T-cell (primary cell): ENCODE measurements around the gene CPNE6. TPM values are rescaled to one million over a fixed set of nuclear protein-coding genes. Genes with fewer than 3 reads are reported as not detected.

ENCODE experiments used
- ATAC-seq, 4 experiments: fragments of 200-7000 bp in 3 of 4; fragments of 150-1000 bp in 1 of 4; cut with Tn5 transposase; replicated peaks in 1 of 4; 1 replicate in 3 of 4; 2 replicates in 1 of 4; pipeline ENCODE4 v1.10.0; 2021; ENCODE audit warnings: moderate library complexity in 3 of 4, mild to moderate bottlenecking in 2 of 4, moderate number of reproducible peaks in 1 of 4
- CTCF ChIA-PET, 2 donors: fragments of 300-600 bp; sonication (Branson Sonifier 250); formaldehyde crosslinking; loops; one replicate each; lab custom pipeline; 2022; ENCODE audit warnings: antibody characterized with exemption in 2 of 2; lab: Charles Lee
- POLR2A ChIA-PET, 2 donors: fragments of 300-600 bp; sonication (Branson Sonifier 250); formaldehyde crosslinking; loops; one replicate each; lab custom pipeline; 2022; ENCODE audit warnings: antibody characterized with exemption in 2 of 2; lab: Charles Lee
- DNase-seq, 35 experiments: peaks; one replicate each; pipeline versions ENCODE4 v3.0.0 to v3.0.0-alpha.2; 2013 to 2023
- H3K27ac ChIP-seq: one replicate; pipeline ENCODE4 v1.5.1; 2013; ENCODE audit warnings: low read length
- H3K27me3 ChIP-seq, 2 experiments: replicated peaks in 1 of 2; 1 replicate in 1 of 2; 2 replicates in 1 of 2; pipeline versions ENCODE4 v1.6.1 to v1.7.0; 2013; ENCODE audit warnings: low read length in 1 of 2, mixed read lengths in 1 of 2; ENCODE audit not compliant: control insufficient read depth in 2 of 2, insufficient read depth in 2 of 2; ENCODE audit errors: extremely low read depth in 1 of 2
- H3K36me3 ChIP-seq, 2 donors: 1 replicate in 1 of 2; 2 replicates in 1 of 2; pipeline versions ENCODE4 v1.6.1 to v1.7.0; 2013; ENCODE audit warnings: low read length in 1 of 2; ENCODE audit not compliant: control insufficient read depth in 2 of 2, insufficient read depth in 1 of 2; ENCODE audit errors: extremely low read depth in 1 of 2
- H3K4me1 ChIP-seq, 2 experiments: 1 replicate in 1 of 2; 2 replicates in 1 of 2; pipeline versions ENCODE4 v1.6.1 to v1.7.0; 2013; ENCODE audit warnings: low read length in 2 of 2, mixed read lengths in 1 of 2; ENCODE audit not compliant: insufficient read depth in 2 of 2, control insufficient read depth in 1 of 2; ENCODE audit errors: extremely low read depth in 1 of 2
- H3K4me3 ChIP-seq, 2 donors: 1 replicate in 1 of 2; 2 replicates in 1 of 2; pipeline versions ENCODE4 v1.5.1 to v1.7.0; 2013; ENCODE audit warnings: mild to moderate bottlenecking in 2 of 2, low read length in 1 of 2, moderate library complexity in 1 of 2; ENCODE audit not compliant: control insufficient read depth in 1 of 2; ENCODE audit errors: extremely low read depth in 1 of 2
- H3K9me3 ChIP-seq: 2 replicates; pipeline ENCODE4 v1.7.0; 2013
- H3K27ac Mint-ChIP-seq, 2 donors: one replicate each; pipeline ENCODE4 v1.8.0; 2020 to 2021; ENCODE audit warnings: mild to moderate bottlenecking in 2 of 2, mixed read lengths in 2 of 2
- H3K27me3 Mint-ChIP-seq, 2 donors: one replicate each; pipeline ENCODE4 v1.8.0; 2021 to 2022; ENCODE audit warnings: mixed read lengths in 2 of 2
- H3K36me3 Mint-ChIP-seq: one replicate; pipeline ENCODE4 v1.8.0; 2021; ENCODE audit warnings: mixed read lengths
- H3K4me1 Mint-ChIP-seq, 3 donors: one replicate each; pipeline ENCODE4 v1.8.0; 2020 to 2022; ENCODE audit warnings: mixed read lengths in 3 of 3, mild to moderate bottlenecking in 1 of 3
- H3K4me3 Mint-ChIP-seq, 3 donors: one replicate each; pipeline ENCODE4 v1.8.0; 2020 to 2022; ENCODE audit warnings: mild to moderate bottlenecking in 3 of 3, mixed read lengths in 3 of 3, moderate library complexity in 3 of 3
- H3K9me3 Mint-ChIP-seq, 3 donors: one replicate each; pipeline ENCODE4 v1.8.0; 2020 to 2022; ENCODE audit warnings: mixed read lengths in 3 of 3
- WGBS: methylation state at CpG from one replicate; pipeline ENCODE4 v1.1.5; 2013; ENCODE audit warnings: missing lambda C conversion rate; ENCODE audit not compliant: insufficient coverage; 5-methylcytosine and 5-hydroxymethylcytosine counted together
- total RNA-seq, 35 experiments: library from RNA in 6 of 35; stranded (reverse) in 6 of 35; fragments of 120-200 nt in 1 of 35; gene quantifications; one replicate each; pipeline versions ENCODE4 v1.2.1 to v1.2.4 and lab custom pipeline; 2013 to 2026

Gene CPNE6
- total RNA-seq, 5 donors from 2014 or later (not counting 1 experiment from before 2014, with no cell fraction given), result not detected

DNA sequence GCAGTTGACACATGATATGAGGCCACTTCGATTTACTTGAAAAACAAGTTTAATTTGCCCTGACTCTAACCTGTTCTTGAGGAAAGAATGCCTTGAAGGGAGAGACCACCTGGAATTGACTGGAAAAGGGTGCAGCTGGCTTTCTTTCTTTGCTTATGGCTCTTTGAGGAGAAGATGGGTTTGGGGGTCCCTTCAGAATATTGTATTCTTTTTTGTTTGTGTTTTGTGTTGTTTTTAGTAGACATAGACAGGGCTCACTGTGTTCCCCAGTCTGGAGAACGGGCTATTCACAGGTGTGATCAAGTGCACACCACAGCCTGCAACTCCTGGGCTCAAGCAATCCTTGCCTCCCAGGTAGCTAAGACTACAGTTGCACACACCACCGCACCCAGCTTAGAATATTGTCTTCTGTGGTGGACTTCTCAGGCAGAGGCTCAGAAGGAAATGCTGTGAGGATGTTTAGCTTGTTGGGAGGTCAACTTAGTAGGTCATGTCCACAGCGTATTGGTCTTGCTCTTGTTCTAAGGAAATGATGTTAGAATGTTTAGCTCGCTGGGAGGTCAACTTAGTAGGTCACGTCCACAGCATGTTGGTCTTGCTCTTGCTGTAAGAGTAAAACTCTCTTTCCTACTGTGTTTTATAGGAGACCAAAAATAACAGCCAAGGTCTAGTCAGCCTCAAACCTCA, 44.9 kb downstream of the CPNE6 start:
- DNase-seq (no peak), ATAC-seq (no peak)
- Histone ChIP-seq H3K4me1 (peaks cover 12 to 31% of the 10 kb centered on the region in 2 experiments), H3K4me3 (peak overlapping the region; percentile 94 to 99), H3K27ac (no peak overlapping the region), H3K36me3 (peaks cover 0 to 49% of the 10 kb centered on the region in 2 donors), H3K27me3 (no peaks in the 10 kb centered on the region), H3K9me3 (no peaks in the 10 kb centered on the region)
- Mint-ChIP-seq H3K36me3 (peaks cover 44% of the 10 kb centered on the region), H3K4me1 (peaks cover 29 to 39% (median 30%) of the 10 kb centered on the region in 3 donors), H3K4me3 (peak overlapping the region; percentile 90 to 94 (median 93)), H3K27ac (peak overlapping the region; percentile 98), H3K27me3 (no peaks in the 10 kb centered on the region), H3K9me3 (no peaks in the 10 kb centered on the region)
- CTCF ChIA-PET, result interaction anchor here (0.6 to 2.5 kb wide), 6 partner anchors 10 to 1461 kb away, joined by 3 to 20 read pairs (median 4); partner anchors contain the start of gene IRF9 (in 2 of the 2)
- 67% methylated on average over 1 of the region's 6 CpGs for WGBS
- POLR2A ChIA-PET, result interaction anchor here (0.6 to 2.2 kb wide), 8 partner anchors 10 to 126 kb away, joined by 3 to 10 read pairs (median 4); partner anchors contain the start of genes IRF9 (in 1 of the 2), PSME2 (in 1 of the 2) and TINF2 (in 1 of the 2)

DNA sequence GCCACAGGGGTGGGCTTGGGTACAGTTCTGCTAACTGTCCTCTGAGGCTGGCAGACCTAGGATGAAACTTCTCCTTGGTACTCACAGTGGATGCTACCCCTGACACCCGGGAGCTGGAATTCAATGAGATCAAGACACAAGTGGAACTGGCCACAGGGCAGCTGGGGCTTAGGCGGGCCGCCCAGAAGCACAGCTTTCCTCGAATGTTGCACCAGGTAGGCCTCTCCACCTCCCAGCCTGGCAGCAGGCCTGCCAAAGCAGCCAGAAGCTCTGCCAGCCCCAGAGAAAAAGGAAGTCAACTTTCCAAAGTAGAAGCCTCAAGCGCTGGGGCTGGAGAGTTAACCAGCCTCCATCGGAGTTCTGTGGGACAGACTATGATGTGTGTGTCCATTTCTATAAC, 45.8 kb downstream of the CPNE6 start:
- 100% methylated on average over 1 of the region's 6 CpGs for WGBS
- H3K27ac Mint-ChIP-seq, result no peak overlapping the region
- H3K9me3 ChIP-seq, result no peaks in the 10 kb centered on the region
- H3K4me1 Mint-ChIP-seq, result peaks cover 29 to 39% (median 30%) of the 10 kb centered on the region in 3 donors
- H3K27me3 Mint-ChIP-seq, result no peaks in the 10 kb centered on the region
- H3K36me3 ChIP-seq, result peaks cover 0 to 57% of the 10 kb centered on the region in 2 donors
- H3K27ac ChIP-seq, result no peak overlapping the region
- peaks cover 49% of the 10 kb centered on the region for H3K36me3 Mint-ChIP-seq
- no peaks in the 10 kb centered on the region for H3K9me3 Mint-ChIP-seq
- DNase-seq (no peak), ATAC-seq (no peak)
- no peaks in the 10 kb centered on the region for H3K27me3 ChIP-seq
- H3K4me3 Mint-ChIP-seq, result peak overlapping the region in 1 of 3 donors; percentile 94
- ChIA-PET CTCF (interaction anchor here (0.9 to 1.3 kb wide), 4 partner anchors 9 to 45 kb away, joined by 3 to 5 read pairs (median 4); partner anchors contain the start of gene IRF9 (in 1 of the 2)), POLR2A (interaction anchor here (0.5 to 0.9 kb wide), 3 partner anchors 9 to 161 kb away, joined by 3 to 7 read pairs (median 4); partner anchors contain the start of gene IRF9 (in 1 of the 2))
- H3K4me3 ChIP-seq, result no peak overlapping the region
- peaks cover 12 to 31% of the 10 kb centered on the region in 2 experiments for H3K4me1 ChIP-seq

DNA sequence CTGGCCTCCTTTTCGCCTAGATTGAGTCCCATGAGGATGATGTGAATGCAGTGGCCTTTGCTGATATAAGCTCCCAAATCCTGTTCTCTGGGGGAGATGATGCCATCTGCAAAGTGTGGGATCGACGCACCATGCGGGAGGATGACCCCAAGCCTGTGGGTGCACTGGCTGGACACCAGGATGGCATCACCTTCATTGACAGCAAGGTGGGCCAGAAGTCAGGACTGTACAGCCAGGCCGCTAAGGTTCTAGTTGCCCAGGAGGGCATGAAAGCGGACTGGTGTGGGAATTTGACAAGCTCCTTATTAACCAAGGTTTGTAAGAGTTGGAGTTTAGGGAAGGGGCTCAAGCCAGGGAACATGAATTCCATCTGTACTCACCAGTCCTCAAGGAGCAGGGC, 48.3 kb downstream of the CPNE6 start:
- Mint-ChIP-seq H3K4me1 (peaks cover 29 to 37% (median 30%) of the 10 kb centered on the region in 3 donors), H3K9me3 (no peaks in the 10 kb centered on the region), H3K36me3 (peaks cover 68% of the 10 kb centered on the region), H3K27me3 (no peaks in the 10 kb centered on the region), H3K27ac (no peak overlapping the region), H3K4me3 (no peak overlapping the region)
- 86% methylated on average over 4 of the region's 6 CpGs for WGBS
- ATAC-seq, result no peak
- Histone ChIP-seq H3K27me3 (no peaks in the 10 kb centered on the region), H3K9me3 (no peaks in the 10 kb centered on the region), H3K36me3 (peaks cover 3 to 81% of the 10 kb centered on the region in 2 donors), H3K27ac (no peak overlapping the region), H3K4me1 (peaks cover 12 to 24% of the 10 kb centered on the region in 2 experiments), H3K4me3 (no peak overlapping the region)
- ChIA-PET CTCF (interaction anchor here in 1 of 2 donors (0.6 kb wide), 3 partner anchors 11 to 1137 kb away, joined by 3 to 5 read pairs (median 3); partner anchors contain the start of gene AJUBA), POLR2A (interaction anchor here in 1 of 2 donors (0.6 kb wide), 1 partner anchor 43 kb away, joined by 3 read pairs; no protein-coding TSS in a partner anchor)
- no peak for DNase-seq

DNA sequence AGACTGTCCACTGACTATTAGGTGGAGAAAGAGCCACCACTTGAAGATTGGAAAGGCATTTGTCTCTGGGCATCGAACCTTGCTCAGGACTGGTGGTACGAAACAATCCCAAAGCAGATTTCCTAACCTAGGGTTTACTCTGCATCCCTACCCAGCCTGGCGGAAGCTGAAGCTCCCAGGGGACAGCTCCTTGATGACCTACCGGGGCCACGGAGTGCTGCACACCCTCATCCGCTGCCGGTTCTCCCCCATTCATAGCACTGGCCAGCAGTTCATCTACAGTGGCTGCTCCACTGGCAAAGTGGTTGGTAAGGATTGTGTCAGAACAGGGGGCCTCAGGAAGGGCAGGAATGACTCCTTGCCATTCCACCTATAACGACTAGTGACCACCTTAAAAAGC, 49.8 kb downstream of the CPNE6 start:
- Mint-ChIP-seq H3K4me3 (no peak overlapping the region), H3K27me3 (no peaks in the 10 kb centered on the region), H3K4me1 (peaks cover 17 to 25% (median 18%) of the 10 kb centered on the region in 3 donors), H3K9me3 (no peaks in the 10 kb centered on the region), H3K36me3 (peaks cover 61% of the 10 kb centered on the region), H3K27ac (no peak overlapping the region)
- Histone ChIP-seq H3K27ac (no peak overlapping the region), H3K36me3 (peaks cover 3 to 80% of the 10 kb centered on the region in 2 donors), H3K9me3 (no peaks in the 10 kb centered on the region), H3K4me3 (no peak overlapping the region), H3K27me3 (no peaks in the 10 kb centered on the region), H3K4me1 (peaks cover 6 to 14% of the 10 kb centered on the region in 2 experiments)
- ChIA-PET CTCF (interaction anchor here in 1 of 2 donors (1.7 kb wide), 1 partner anchor 13 kb away, joined by 6 read pairs; no protein-coding TSS in a partner anchor), POLR2A (no interaction called here)
- DNase-seq, result no peak
- WGBS, result 90% methylated on average over 3 of the region's 8 CpGs
- no peak for ATAC-seq

DNA sequence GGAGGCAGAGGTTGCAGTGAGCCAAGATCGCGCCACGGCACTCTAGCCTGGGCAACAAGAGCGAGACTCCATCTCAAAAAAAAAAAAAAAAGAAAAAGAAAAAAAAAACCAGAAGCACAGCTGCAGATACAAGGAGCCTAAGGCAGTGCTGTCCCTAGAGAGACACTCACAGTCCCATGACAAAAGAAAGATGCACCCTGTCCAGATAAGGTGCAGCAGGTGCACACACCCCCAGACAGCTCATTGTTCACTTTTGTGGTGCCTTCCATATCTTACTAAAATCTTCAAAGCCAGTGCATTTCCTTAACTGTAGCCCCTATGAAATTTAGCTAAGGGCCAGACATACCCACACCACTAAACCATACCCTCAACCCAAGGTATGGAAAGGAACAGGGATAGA, 51.1 kb downstream of the CPNE6 start:
- Histone ChIP-seq H3K27ac (no peak overlapping the region), H3K4me3 (no peak overlapping the region), H3K27me3 (no peaks in the 10 kb centered on the region), H3K4me1 (peaks cover 0 to 2% of the 10 kb centered on the region in 2 experiments), H3K36me3 (peaks cover 3 to 69% of the 10 kb centered on the region in 2 donors), H3K9me3 (no peaks in the 10 kb centered on the region)
- Mint-ChIP-seq H3K4me3 (no peak overlapping the region), H3K9me3 (no peaks in the 10 kb centered on the region), H3K4me1 (peaks cover 7 to 13% (median 7%) of the 10 kb centered on the region in 3 donors), H3K27ac (peak overlapping the region in 1 of 2 donors; percentile 9), H3K36me3 (peaks cover 54% of the 10 kb centered on the region), H3K27me3 (no peaks in the 10 kb centered on the region)
- CTCF ChIA-PET, result interaction anchor here in 1 of 2 donors (0.7 to 1.7 kb wide), 2 partner anchors 14 to 521 kb away, joined by 3 to 6 read pairs; no protein-coding TSS in a partner anchor
- 93% methylated on average over 4 of the region's 4 CpGs for WGBS
- ATAC-seq (peak in 1 of 4 experiments; percentile 8), DNase-seq (no peak)
- POLR2A ChIA-PET, result interaction anchor here (0.7 to 1.0 kb wide), 5 partner anchors 11 to 301 kb away, joined by 3 to 6 read pairs (median 4); partner anchors contain the start of gene PSME1 (in 1 of the 2)

DNA sequence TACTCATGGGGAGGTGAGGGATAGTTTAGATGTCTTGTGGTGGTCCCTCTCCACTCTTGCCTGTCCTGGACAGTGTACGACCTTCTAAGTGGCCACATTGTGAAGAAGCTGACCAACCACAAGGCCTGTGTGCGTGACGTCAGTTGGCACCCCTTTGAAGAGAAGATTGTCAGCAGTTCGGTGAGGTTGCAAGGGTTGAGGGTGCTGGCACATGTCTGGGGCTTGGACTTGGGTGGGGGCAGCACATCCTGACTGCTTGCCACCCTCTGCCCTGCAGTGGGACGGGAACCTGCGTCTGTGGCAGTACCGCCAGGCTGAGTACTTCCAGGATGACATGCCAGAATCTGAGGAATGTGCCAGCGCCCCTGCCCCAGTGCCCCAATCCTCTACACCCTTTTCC, 51.5 kb downstream of the CPNE6 start:
- 97% methylated on average over 5 of the region's 8 CpGs for WGBS
- ATAC-seq (peak in 1 of 4 experiments; percentile 7), DNase-seq (no peak)
- H3K27me3 ChIP-seq, result no peaks in the 10 kb centered on the region
- no peak overlapping the region for H3K4me3 ChIP-seq
- H3K27ac ChIP-seq, result no peak overlapping the region
- ChIA-PET CTCF (interaction anchor here in 1 of 2 donors (1.7 kb wide), 1 partner anchor 14 kb away, joined by 6 read pairs; no protein-coding TSS in a partner anchor), POLR2A (interaction anchor here (0.9 to 1.1 kb wide), 4 partner anchors 8 to 301 kb away, joined by 3 to 4 read pairs (median 3); partner anchors contain the start of genes DCAF11 (in 1 of the 2), NRL (in 1 of the 2) and PSME1 (in 1 of the 2))
- H3K9me3 ChIP-seq, result no peaks in the 10 kb centered on the region
- peaks cover 49% of the 10 kb centered on the region for H3K36me3 Mint-ChIP-seq
- H3K9me3 Mint-ChIP-seq, result no peaks in the 10 kb centered on the region
- no peaks in the 10 kb centered on the region for H3K4me1 ChIP-seq
- H3K36me3 ChIP-seq, result peaks cover 3 to 65% of the 10 kb centered on the region in 2 donors
- peaks cover 3 to 9% (median 7%) of the 10 kb centered on the region in 3 donors for H3K4me1 Mint-ChIP-seq
- H3K4me3 Mint-ChIP-seq, result no peak overlapping the region
- H3K27ac Mint-ChIP-seq, result peak overlapping the region in 1 of 2 donors; percentile 22
- no peaks in the 10 kb centered on the region for H3K27me3 Mint-ChIP-seq
